K562 (cell line): ENCODE data around the gene TFE3. TPM values are rescaled to one million over a fixed set of nuclear protein-coding genes. Genes with fewer than 3 reads are reported as not detected.

Source experiments
- BRF2 ChIP-seq: IDR thresholded peaks from 3 replicates; pipeline ENCODE4 v1.6.1; 2011; ENCODE audit warnings: borderline replicate concordance, mild to moderate bottlenecking; ENCODE audit not compliant: insufficient read length, insufficient read depth
- DPF2 ChIP-seq: fragments of 450-650 bp; IDR thresholded peaks from 2 replicates; pipeline ENCODE4 v1.6.1; 2016
- EP400 ChIP-seq: fragments of 450-650 bp; IDR thresholded peaks from 2 replicates; pipeline ENCODE4 v1.6.1; 2017; ENCODE audit warnings: antibody characterized with exemption, mild to moderate bottlenecking, moderate library complexity
- L3MBTL2 ChIP-seq: fragments of 450-650 bp; IDR thresholded peaks from 2 replicates; pipeline ENCODE4 v1.6.1; 2016; ENCODE audit warnings: mild to moderate bottlenecking, moderate library complexity
- MAFF ChIP-seq: IDR thresholded peaks from 2 replicates; pipeline ENCODE4 v1.6.1; 2012; ENCODE audit warnings: low read length, improper control_type of control experiment
- MAFG ChIP-seq: fragments of 450-650 bp; conservative IDR thresholded peaks from 2 replicates; pipeline ENCODE4 v1.6.1; 2016; ENCODE audit warnings: missing genetic modification characterization, missing compliant biosample characterization
- MAFK ChIP-seq: IDR thresholded peaks from 2 replicates; pipeline ENCODE4 v1.6.1; 2011; ENCODE audit warnings: low read length, improper control_type of control experiment
- MED1 ChIP-seq: sonication (generic); formaldehyde crosslinking; IDR thresholded peaks from 2 replicates; pipeline ENCODE4 v1.8.1; 2023; ENCODE audit warnings: missing genetic modification reagents, borderline replicate concordance
- NFE2 ChIP-seq: IDR thresholded peaks from 2 replicates; pipeline ENCODE4 v1.6.1; 2014; ENCODE audit warnings: antibody characterized with exemption, low read depth
- REST ChIP-seq, 2 experiments: fragments of 450-650 bp; formaldehyde crosslinking in 1 of 2; IDR thresholded peaks; 2 replicates each; pipeline versions ENCODE4 v1.4.0 to v1.6.1; 2014 to 2020; ENCODE audit warnings: mild to moderate bottlenecking in 2 of 2, borderline replicate concordance in 1 of 2, low read depth in 1 of 2
- SMARCE1 ChIP-seq: fragments of 450-650 bp; IDR thresholded peaks from 2 replicates; pipeline ENCODE4 v1.7.1; 2016; ENCODE audit warnings: mild to moderate bottlenecking
- ZNF140 ChIP-seq: fragments of 250-450 bp; sonication (Bioruptor Pico); IDR thresholded peaks from 2 replicates; pipeline ENCODE4 v1.8.0; 2021; ENCODE audit warnings: moderate library complexity, mild to moderate bottlenecking, inconsistent platforms
- ZNF384 ChIP-seq: IDR thresholded peaks from 2 replicates; pipeline ENCODE4 v1.6.1; 2012; ENCODE audit warnings: low read depth, low read length, improper control_type of control experiment
- ZNF717 ChIP-seq: fragments of 250-450 bp; sonication (Bioruptor Pico); IDR thresholded peaks from 2 replicates; pipeline ENCODE4 v1.5.0; 2021
- polyA plus RNA-seq, 8 experiments: library from polyadenylated mRNA; depleted of rRNA in 4 of 8; stranded (reverse) in 5 of 8; unstranded in 3 of 8; fragments of >200 nt; fragmentation: Nextera tagmentation in 2 of 8; fragmentation: Illumina TruSeq in 1 of 8; extraction: Ambion mirVana in 2 of 8; extraction: Trizol in 1 of 8; gene quantifications; 2 replicates each; pipeline versions ENCODE4 v1.2.1 to v1.2.3, GENCODE V29; 2011 to 2014; ENCODE audit warnings: inconsistent platforms in 1 of 8, missing spikeins in 1 of 8
- total RNA-seq, 7 experiments: library from RNA; depleted of rRNA in 6 of 7; stranded (reverse); fragments of >200 nt in 6 of 7; fragmentation: Illumina TruSeq in 2 of 7; extraction: Trizol in 2 of 7; gene quantifications; 2 replicates each; pipeline versions ENCODE4 v1.2.1 to v1.2.3, GENCODE V29; 2011 to 2021; ENCODE audit warnings: low replicate concordance in 1 of 7
- TF ChIP-seq, protein P1 (sequence below): fragments of 450-650 bp; IDR thresholded peaks from 2 replicates; pipeline ENCODE4 v1.6.1; 2017; ENCODE audit warnings: antibody characterized with exemption, mild to moderate bottlenecking

Gene TFE3
- total and polyA plus RNA-seq, 9 of the 15 experiments (the other 6 are each of a cell fraction or from before 2014, with no cell fraction given), result 1.9 to 20.3 (median 11.9) TPM

GRCh38 chrX:49089553-49089952 is 46.4 kb upstream of the TFE3 start (continued):
- TF ChIP-seq, protein P1, sequence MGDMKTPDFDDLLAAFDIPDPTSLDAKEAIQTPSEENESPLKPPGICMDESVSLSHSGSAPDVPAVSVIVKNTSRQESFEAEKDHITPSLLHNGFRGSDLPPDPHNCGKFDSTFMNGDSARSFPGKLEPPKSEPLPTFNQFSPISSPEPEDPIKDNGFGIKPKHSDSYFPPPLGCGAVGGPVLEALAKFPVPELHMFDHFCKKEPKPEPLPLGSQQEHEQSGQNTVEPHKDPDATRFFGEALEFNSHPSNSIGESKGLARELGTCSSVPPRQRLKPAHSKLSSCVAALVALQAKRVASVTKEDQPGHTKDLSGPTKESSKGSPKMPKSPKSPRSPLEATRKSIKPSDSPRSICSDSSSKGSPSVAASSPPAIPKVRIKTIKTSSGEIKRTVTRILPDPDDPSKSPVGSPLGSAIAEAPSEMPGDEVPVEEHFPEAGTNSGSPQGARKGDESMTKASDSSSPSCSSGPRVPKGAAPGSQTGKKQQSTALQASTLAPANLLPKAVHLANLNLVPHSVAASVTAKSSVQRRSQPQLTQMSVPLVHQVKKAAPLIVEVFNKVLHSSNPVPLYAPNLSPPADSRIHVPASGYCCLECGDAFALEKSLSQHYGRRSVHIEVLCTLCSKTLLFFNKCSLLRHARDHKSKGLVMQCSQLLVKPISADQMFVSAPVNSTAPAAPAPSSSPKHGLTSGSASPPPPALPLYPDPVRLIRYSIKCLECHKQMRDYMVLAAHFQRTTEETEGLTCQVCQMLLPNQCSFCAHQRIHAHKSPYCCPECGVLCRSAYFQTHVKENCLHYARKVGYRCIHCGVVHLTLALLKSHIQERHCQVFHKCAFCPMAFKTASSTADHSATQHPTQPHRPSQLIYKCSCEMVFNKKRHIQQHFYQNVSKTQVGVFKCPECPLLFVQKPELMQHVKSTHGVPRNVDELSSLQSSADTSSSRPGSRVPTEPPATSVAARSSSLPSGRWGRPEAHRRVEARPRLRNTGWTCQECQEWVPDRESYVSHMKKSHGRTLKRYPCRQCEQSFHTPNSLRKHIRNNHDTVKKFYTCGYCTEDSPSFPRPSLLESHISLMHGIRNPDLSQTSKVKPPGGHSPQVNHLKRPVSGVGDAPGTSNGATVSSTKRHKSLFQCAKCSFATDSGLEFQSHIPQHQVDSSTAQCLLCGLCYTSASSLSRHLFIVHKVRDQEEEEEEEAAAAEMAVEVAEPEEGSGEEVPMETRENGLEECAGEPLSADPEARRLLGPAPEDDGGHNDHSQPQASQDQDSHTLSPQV, result no peak
- peak; percentile 85 for TF ChIP-seq NFE2
- peak; percentile 86 for TF ChIP-seq DPF2
- TF ChIP-seq ZNF717 (CRISPR knock-in tag), result no peak
- peak; percentile 95 for TF ChIP-seq ZNF384
- TF ChIP-seq MAFF, result peak; percentile 56; the same call in 1 of the 2 replicates
- TF ChIP-seq L3MBTL2, result 0 out of 2 replicates have a peak, but pooled peaks have one; percentile 12
- peak; percentile 28; the same call in 1 of the 2 replicates for TF ChIP-seq MAFK
- peak; percentile 18; the same call in 1 of the 2 replicates for TF ChIP-seq REST (IDR thresholded peaks at IDR 0.05; ENCODE audit: borderline replicate concordance)
- TF ChIP-seq REST (CRISPR knock-in tag; IDR thresholded peaks at IDR 0.05; ENCODE audit: low read depth), result no peak
- TF ChIP-seq MAFG (tag), result peak; percentile 77
- TF ChIP-seq EP400, result 0 out of 2 replicates have a peak, but pooled peaks have one; percentile 13
- no peak for TF ChIP-seq ZNF140
- TF ChIP-seq SMARCE1, result peak; percentile 55; the same call in 1 of the 2 replicates
- no peak for TF ChIP-seq BRF2
- no peak for TF ChIP-seq MED1
